Endodermal cell (in vitro differentiated cells): Measurements from ENCODE around the gene ITM2B. TPM values are rescaled to one million over a fixed set of nuclear protein-coding genes. Genes with fewer than 3 reads are reported as not detected.

Source experiments
- DNase-seq: peaks from one replicate; pipeline ENCODE4 v3.0.0-alpha.2; 2017
- H3K27ac ChIP-seq: 2 replicates; pipeline ENCODE4 v1.5.1; 2013; ENCODE audit warnings: mild to moderate bottlenecking, low read depth, low read length, moderate library complexity
- H3K27me3 ChIP-seq: 2 replicates; pipeline ENCODE4 v1.6.1; 2013; ENCODE audit warnings: mild to moderate bottlenecking, low read length, moderate library complexity; ENCODE audit not compliant: insufficient read depth, control insufficient read depth, poor library complexity, severe bottlenecking
- H3K36me3 ChIP-seq: 2 replicates; pipeline ENCODE4 v1.7.0; 2013; ENCODE audit warnings: mild to moderate bottlenecking, low read length, moderate library complexity; ENCODE audit not compliant: control insufficient read depth, insufficient read depth
- H3K4me1 ChIP-seq: one replicate; pipeline ENCODE4 v1.7.0; 2013; ENCODE audit warnings: low read length; ENCODE audit not compliant: control insufficient read depth, insufficient read depth
- H3K4me3 ChIP-seq: 2 replicates; pipeline ENCODE4 v1.5.1; 2013; ENCODE audit warnings: mild to moderate bottlenecking, low read length, moderate library complexity
- H3K9ac ChIP-seq: 2 replicates; pipeline ENCODE4 v1.6.1; 2013; ENCODE audit warnings: mild to moderate bottlenecking, low read length, moderate library complexity; ENCODE audit not compliant: poor library complexity, severe bottlenecking; ENCODE audit errors: extremely low read depth
- H3K9me3 ChIP-seq: 2 replicates; pipeline ENCODE4 v1.6.1; 2013; ENCODE audit warnings: mild to moderate bottlenecking, low read length, moderate library complexity; ENCODE audit not compliant: control insufficient read depth
- H3K27ac Mint-ChIP-seq: 2 replicates; pipeline ENCODE4 v1.8.0; 2020; ENCODE audit warnings: mixed read lengths
- H3K27me3 Mint-ChIP-seq: 2 replicates; pipeline ENCODE4 v1.8.0; 2021; ENCODE audit warnings: mild to moderate bottlenecking, mixed read lengths; ENCODE audit not compliant: insufficient read depth
- H3K36me3 Mint-ChIP-seq: 2 replicates; pipeline ENCODE4 v1.8.0; 2020; ENCODE audit warnings: low read depth, mixed read lengths
- H3K4me1 Mint-ChIP-seq: 2 replicates; pipeline ENCODE4 v1.8.0; 2020; ENCODE audit warnings: mixed read lengths
- H3K4me3 Mint-ChIP-seq: 2 replicates; pipeline ENCODE4 v1.8.0; 2020; ENCODE audit warnings: mild to moderate bottlenecking, moderate library complexity, mixed read lengths
- H3K9me3 Mint-ChIP-seq: 2 replicates; pipeline ENCODE4 v1.8.0; 2020; ENCODE audit warnings: mild to moderate bottlenecking, mixed read lengths
- CTCF ChIP-seq: fragments of 200-600 bp; sonication (generic); conservative IDR thresholded peaks from 2 replicates; pipeline ENCODE4 v1.5.0; 2021; ENCODE audit warnings: antibody characterized with exemption, mild to moderate bottlenecking
- WGBS, 2 experiments: methylation state at CpG; one replicate each; pipeline versions ENCODE4 v1.1.5 to v1.1.7; 2013; ENCODE audit warnings: missing lambda C conversion rate in 2 of 2, mixed read lengths in 1 of 2; ENCODE audit not compliant: insufficient coverage in 1 of 2, insufficient read length in 1 of 2; 5-methylcytosine and 5-hydroxymethylcytosine counted together
- total RNA-seq, 2 donors: library from RNA; stranded (reverse); fragmentation: NEBNext Ultra II Directional in 1 of 2; extraction: Animal tissue kit (Norgen Biotek cat#: 25700) in 1 of 2; gene quantifications; 2 replicates in 1 of 2; 3 replicates in 1 of 2; pipeline ENCODE4 v1.2.1, GENCODE V29; 2021

ITM2B gene
- total RNA-seq, 2 donors from 2014 or later = 158 to 170 TPM

GRCh38 chr13:48189171-48189570 lies 43.8 kb upstream of the ITM2B start:
- Histone ChIP-seq H3K36me3 (no peaks in the 10 kb centered on the region), H3K27me3 (no peaks in the 10 kb centered on the region), H3K4me1 (peaks cover 5% of the 10 kb centered on the region), H3K9me3 (no peaks in the 10 kb centered on the region), H3K27ac (no peak overlapping the region), H3K9ac (no peak overlapping the region), H3K4me3 (no peak overlapping the region)
- WGBS, 2 experiments = 75 to 100% methylated on average over 1 of the region's 1 CpG
- Mint-ChIP-seq H3K9me3 (no peaks in the 10 kb centered on the region), H3K36me3 (no peaks in the 10 kb centered on the region), H3K27ac (no peak overlapping the region), H3K27me3 (no peaks in the 10 kb centered on the region), H3K4me3 (no peak overlapping the region), H3K4me1 (peaks cover 19% of the 10 kb centered on the region)
- DNase-seq = no peak
- TF ChIP-seq CTCF = no peak

- no peak for DNase-seq
- H3K36me3 Mint-ChIP-seq = no peaks in the 10 kb centered on the region
- no peak overlapping the region for H3K27ac Mint-ChIP-seq
- no peak overlapping the region for H3K4me3 Mint-ChIP-seq
- WGBS, 2 experiments = 82 to 87% methylated on average over 8 of the region's 8 CpGs
- Histone ChIP-seq H3K4me1 (peaks cover 5% of the 10 kb centered on the region), H3K36me3 (no peaks in the 10 kb centered on the region), H3K9me3 (no peaks in the 10 kb centered on the region), H3K27ac (no peak overlapping the region), H3K9ac (no peak overlapping the region), H3K27me3 (no peaks in the 10 kb centered on the region), H3K4me3 (no peak overlapping the region)
- no peaks in the 10 kb centered on the region for H3K27me3 Mint-ChIP-seq
- peaks cover 16% of the 10 kb centered on the region for H3K4me1 Mint-ChIP-seq
- peaks cover under 1% of the 10 kb centered on the region for H3K9me3 Mint-ChIP-seq
- no peak for TF ChIP-seq CTCF
Measured at GRCh38 chr13:48192411-48192935, 40.5 kb upstream of the ITM2B start.

- Histone ChIP-seq H3K36me3 (no peaks in the 10 kb centered on the region), H3K9me3 (no peaks in the 10 kb centered on the region), H3K4me1 (peaks cover 5% of the 10 kb centered on the region), H3K4me3 (no peak overlapping the region), H3K27me3 (no peaks in the 10 kb centered on the region), H3K27ac (no peak overlapping the region), H3K9ac (no peak overlapping the region)
- H3K27ac Mint-ChIP-seq = no peak overlapping the region
- peaks cover 4% of the 10 kb centered on the region for H3K9me3 Mint-ChIP-seq
- H3K27me3 Mint-ChIP-seq = no peaks in the 10 kb centered on the region
- 96 to 100% methylated on average over 2 to 3 of the region's 3 CpGs for WGBS, 2 experiments
- H3K4me3 Mint-ChIP-seq = no peak overlapping the region
- no peaks in the 10 kb centered on the region for H3K36me3 Mint-ChIP-seq
- H3K4me1 Mint-ChIP-seq = peaks cover 6% of the 10 kb centered on the region
- no peak for DNase-seq
- TF ChIP-seq CTCF = no peak
Measured at GRCh38 chr13:48194379-48194754, 38.6 kb upstream of the ITM2B start.
